ENCODE measurements around the gene TXNRD1.

DNA sequence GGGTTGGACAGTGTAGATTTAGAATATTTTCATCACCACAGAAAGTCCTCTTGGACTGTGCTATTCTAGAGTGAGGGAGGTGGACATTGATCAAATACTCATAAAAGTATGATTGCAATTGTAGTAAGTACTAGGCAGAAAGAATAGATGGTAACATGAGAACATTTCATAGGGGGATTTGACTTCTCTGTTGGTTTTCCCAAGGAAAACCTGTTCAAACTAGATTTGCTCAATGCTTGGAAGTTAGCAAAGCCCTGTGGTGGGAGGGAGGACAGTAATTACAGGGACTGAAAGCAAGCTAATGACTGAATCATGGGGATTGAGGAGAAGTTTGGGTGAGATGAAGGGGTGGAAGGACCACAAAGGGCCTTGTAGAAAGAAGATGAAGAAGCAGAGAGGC is 63.6 kb downstream of the TXNRD1 start:
- TF ChIP-seq, protein P1, sequence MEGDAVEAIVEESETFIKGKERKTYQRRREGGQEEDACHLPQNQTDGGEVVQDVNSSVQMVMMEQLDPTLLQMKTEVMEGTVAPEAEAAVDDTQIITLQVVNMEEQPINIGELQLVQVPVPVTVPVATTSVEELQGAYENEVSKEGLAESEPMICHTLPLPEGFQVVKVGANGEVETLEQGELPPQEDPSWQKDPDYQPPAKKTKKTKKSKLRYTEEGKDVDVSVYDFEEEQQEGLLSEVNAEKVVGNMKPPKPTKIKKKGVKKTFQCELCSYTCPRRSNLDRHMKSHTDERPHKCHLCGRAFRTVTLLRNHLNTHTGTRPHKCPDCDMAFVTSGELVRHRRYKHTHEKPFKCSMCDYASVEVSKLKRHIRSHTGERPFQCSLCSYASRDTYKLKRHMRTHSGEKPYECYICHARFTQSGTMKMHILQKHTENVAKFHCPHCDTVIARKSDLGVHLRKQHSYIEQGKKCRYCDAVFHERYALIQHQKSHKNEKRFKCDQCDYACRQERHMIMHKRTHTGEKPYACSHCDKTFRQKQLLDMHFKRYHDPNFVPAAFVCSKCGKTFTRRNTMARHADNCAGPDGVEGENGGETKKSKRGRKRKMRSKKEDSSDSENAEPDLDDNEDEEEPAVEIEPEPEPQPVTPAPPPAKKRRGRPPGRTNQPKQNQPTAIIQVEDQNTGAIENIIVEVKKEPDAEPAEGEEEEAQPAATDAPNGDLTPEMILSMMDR (IDR thresholded peaks at IDR 0.05 in 8 of 11, conservative IDR thresholded peaks at IDR 0.05 in 3 of 11) = no peak
- no peak for TF ChIP-seq POLR2A (IDR thresholded peaks at IDR 0.05)

Measured in spleen (tissue), 7 donors.